ENCODE measurements around the gene OARD1. TPM values are rescaled to one million over a fixed set of nuclear protein-coding genes. Genes with fewer than 3 reads are reported as not detected.

OARD1 gene
- total RNA-seq, 1 experiment from 2014 or later = 12.1 TPM

GRCh38 chr6:41071501-41071922, 644 bp downstream of the OARD1 start:
- peaks cover 47% of the 10 kb centered on the region for H3K79me2 ChIP-seq (ENCODE audit: low read length)
- H3K9me2 ChIP-seq (replicated peaks; ENCODE audit: low read length) = no peaks in the 10 kb centered on the region
- peak overlapping the region; percentile 72 for H3K4me3 ChIP-seq (ENCODE audit: low read length)
- no peaks in the 10 kb centered on the region for H3K27me3 ChIP-seq (ENCODE audit: low read length)
- H3K36me3 ChIP-seq (ENCODE audit: low read depth, low read length) = no peaks in the 10 kb centered on the region; the same call in 1 of the 2 replicates
- H3F3A ChIP-seq (ENCODE audit: low read length, unreplicated experiment) = no peaks in the 10 kb centered on the region
- TF ChIP-seq EZH2phosphoT487 (IDR thresholded peaks at IDR 0.05; ENCODE audit: borderline replicate concordance, low read length) = no peak
- no peak for TF ChIP-seq EZH2 (IDR thresholded peaks at IDR 0.05; ENCODE audit: low read length, unreplicated experiment)
- TF ChIP-seq CTCF (conservative IDR thresholded peaks at IDR 0.05; ENCODE audit: low read depth, low read length) = no peak
- H4K20me1 ChIP-seq (ENCODE audit: low read length) = peaks cover 25% of the 10 kb centered on the region
- ChIA-PET CTCF (no interaction called here), POLR2A (ENCODE audit: unreplicated experiment) (interaction anchor here (0.6 to 0.7 kb wide), 2 partner anchors 36 to 113 kb away, joined by 4 to 6 read pairs; no protein-coding TSS in a partner anchor)
- BruUV-seq (replicated peaks) = TSS peak; percentile 65
- peak overlapping the region; percentile 90 for H2AFZ ChIP-seq (ENCODE audit: low read length)
- H3K9me3 ChIP-seq (ENCODE audit: low read length) = no peaks in the 10 kb centered on the region
- no peak for ATAC-seq
- DNase-seq = peak; percentile 82
- H3K27ac ChIP-seq (ENCODE audit: low read length) = peak overlapping the region; percentile 96
- H3K4me1 ChIP-seq (ENCODE audit: insufficient read depth, low read length) = peaks cover 36% of the 10 kb centered on the region
- peak overlapping the region; percentile 92 for H3K4me2 ChIP-seq (ENCODE audit: low read length)
- H3K9ac ChIP-seq (ENCODE audit: low read length) = peak overlapping the region; percentile 98
- intact Hi-C loops (cut with micrococcal nuclease) = loop anchor here (1.0 to 5.0 kb wide), 2 partner anchors 65 to 246 kb away; no protein-coding TSS in a partner anchor

- no peak overlapping the region for H3K9ac ChIP-seq (ENCODE audit: low read length)
- no peaks in the 10 kb centered on the region for H3F3A ChIP-seq (ENCODE audit: low read length, unreplicated experiment)
- no peak overlapping the region for H3K4me3 ChIP-seq (ENCODE audit: low read length)
- DNase-seq (peak; percentile 81), ATAC-seq (peak; percentile 23)
- H3K9me2 ChIP-seq (replicated peaks; ENCODE audit: low read length) = no peaks in the 10 kb centered on the region
- no peaks in the 10 kb centered on the region for H3K27me3 ChIP-seq (ENCODE audit: low read length)
- peaks cover 13% of the 10 kb centered on the region for H3K79me2 ChIP-seq (ENCODE audit: low read length)
- no peaks in the 10 kb centered on the region for H3K9me3 ChIP-seq (ENCODE audit: low read length)
- H2AFZ ChIP-seq (ENCODE audit: low read length) = 0 out of 2 replicates have a peak overlapping the region, but pooled peaks have one; percentile 15
- POLR2A ChIA-PET (ENCODE audit: unreplicated experiment) = no interaction called here
- no peak for TF ChIP-seq EZH2 (IDR thresholded peaks at IDR 0.05; ENCODE audit: low read length, unreplicated experiment)
- peak; percentile 90 for TF ChIP-seq CTCF (conservative IDR thresholded peaks at IDR 0.05; ENCODE audit: low read depth, low read length)
- CTCF ChIA-PET = no interaction called here
- H3K4me2 ChIP-seq (ENCODE audit: low read length) = no peak overlapping the region
- H3K36me3 ChIP-seq (ENCODE audit: low read depth, low read length) = peaks cover 3% of the 10 kb centered on the region; the same call in 1 of the 2 replicates
- H4K20me1 ChIP-seq (ENCODE audit: low read length) = no peaks in the 10 kb centered on the region
- intact Hi-C loops (cut with micrococcal nuclease) = loop anchor here (1.0 to 2.0 kb wide), 3 partner anchors 38 to 172 kb away; no protein-coding TSS in a partner anchor
- peaks cover 10% of the 10 kb centered on the region for H3K4me1 ChIP-seq (ENCODE audit: insufficient read depth, low read length)
- no peak overlapping the region for H3K27ac ChIP-seq (ENCODE audit: low read length)
- BruUV-seq (replicated peaks) = no TSS peak
Measured at GRCh38 chr6:41066867-41067304, 5.3 kb downstream of the OARD1 start.

- intact Hi-C loops (cut with micrococcal nuclease) = loop anchor here (2.0 kb wide), 1 partner anchor 37 kb away; no protein-coding TSS in a partner anchor
- Histone ChIP-seq H3K4me2 (ENCODE audit: low read length) (no peak overlapping the region), H3K9ac (ENCODE audit: low read length) (no peak overlapping the region), H3F3A (ENCODE audit: low read length, unreplicated experiment) (no peaks in the 10 kb centered on the region), H3K27ac (ENCODE audit: low read length) (no peak overlapping the region), H3K27me3 (ENCODE audit: low read length) (no peaks in the 10 kb centered on the region), H3K4me3 (ENCODE audit: low read length) (no peak overlapping the region), H3K9me2 (replicated peaks; ENCODE audit: low read length) (no peaks in the 10 kb centered on the region), H3K4me1 (ENCODE audit: insufficient read depth, low read length) (peaks cover 5% of the 10 kb centered on the region), H2AFZ (ENCODE audit: low read length) (no peak overlapping the region), H4K20me1 (ENCODE audit: low read length) (no peaks in the 10 kb centered on the region), H3K79me2 (ENCODE audit: low read length) (peaks cover 5% of the 10 kb centered on the region; the same call in 1 of the 2 replicates), H3K9me3 (ENCODE audit: low read length) (no peaks in the 10 kb centered on the region), H3K36me3 (ENCODE audit: low read depth, low read length) (peaks cover 3% of the 10 kb centered on the region; the same call in 1 of the 2 replicates)
- BruUV-seq (replicated peaks) = no TSS peak
- ChIA-PET CTCF (no interaction called here), POLR2A (ENCODE audit: unreplicated experiment) (no interaction called here)
- ATAC-seq (no peak), DNase-seq (no peak)
- TF ChIP-seq EZH2phosphoT487 (IDR thresholded peaks at IDR 0.05; ENCODE audit: borderline replicate concordance, low read length) = no peak
- no peak for TF ChIP-seq CTCF (conservative IDR thresholded peaks at IDR 0.05; ENCODE audit: low read depth, low read length)
- no peak for TF ChIP-seq EZH2 (IDR thresholded peaks at IDR 0.05; ENCODE audit: low read length, unreplicated experiment)
Measured at GRCh38 chr6:41065550-41066026, 6.6 kb downstream of the OARD1 start.
